ENCODE results near the gene C17orf67. TPM values are rescaled to one million over a fixed set of nuclear protein-coding genes. Genes with fewer than 3 reads are reported as not detected.

Gene C17orf67
- polyA plus RNA-seq, 2 of the 4 experiments (the other 2 are of a cell fraction) = 1.8 to 2.6 TPM

DNA sequence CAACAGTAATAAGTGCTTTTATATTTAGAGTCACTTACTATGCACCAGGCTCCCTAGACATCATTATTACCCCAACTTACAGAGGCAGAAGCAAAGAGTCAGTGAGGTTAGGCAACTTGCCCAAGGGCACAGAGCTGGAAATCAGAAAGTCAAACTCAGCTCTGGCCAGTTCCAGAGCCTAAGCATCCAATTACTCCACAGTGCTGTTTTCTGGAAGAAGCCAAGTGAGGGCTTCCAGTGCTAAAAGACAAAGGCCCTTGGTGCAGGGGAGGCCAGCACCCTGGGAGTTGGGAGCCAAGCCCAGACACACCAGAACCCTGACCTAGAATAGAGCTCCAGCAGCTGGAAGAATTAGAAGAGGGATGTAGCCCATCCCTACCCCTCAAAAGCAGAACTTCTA, 40.2 kb downstream of the C17orf67 start (continued):
- TF ChIP-seq, protein P1, sequence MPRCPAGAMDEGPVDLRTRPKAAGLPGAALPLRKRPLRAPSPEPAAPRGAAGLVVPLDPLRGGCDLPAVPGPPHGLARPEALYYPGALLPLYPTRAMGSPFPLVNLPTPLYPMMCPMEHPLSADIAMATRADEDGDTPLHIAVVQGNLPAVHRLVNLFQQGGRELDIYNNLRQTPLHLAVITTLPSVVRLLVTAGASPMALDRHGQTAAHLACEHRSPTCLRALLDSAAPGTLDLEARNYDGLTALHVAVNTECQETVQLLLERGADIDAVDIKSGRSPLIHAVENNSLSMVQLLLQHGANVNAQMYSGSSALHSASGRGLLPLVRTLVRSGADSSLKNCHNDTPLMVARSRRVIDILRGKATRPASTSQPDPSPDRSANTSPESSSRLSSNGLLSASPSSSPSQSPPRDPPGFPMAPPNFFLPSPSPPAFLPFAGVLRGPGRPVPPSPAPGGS (IDR thresholded peaks at IDR 0.05) = no peak
- TF ChIP-seq RARB (CRISPR knock-in tag; IDR thresholded peaks at IDR 0.05) (no peak), KDM5A (IDR thresholded peaks at IDR 0.05) (no peak)

DNA sequence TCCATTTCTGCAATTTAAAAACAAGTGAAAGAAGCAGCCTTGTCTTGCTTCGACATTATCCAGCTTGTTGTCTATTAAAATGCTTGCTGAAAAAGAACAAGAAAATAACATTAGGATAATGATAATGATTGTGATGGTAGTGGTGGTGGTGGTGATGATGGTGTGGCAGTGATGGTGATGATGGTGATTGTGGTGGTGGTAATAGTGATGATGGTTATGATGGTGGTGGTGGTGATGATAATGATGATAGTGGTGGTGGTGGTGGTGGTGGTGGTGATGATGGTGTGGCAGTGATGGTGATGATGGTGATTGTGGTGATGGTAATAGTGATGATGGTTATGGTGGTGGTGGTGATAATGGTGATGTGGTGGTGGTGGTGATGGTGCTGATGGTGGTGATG, 41.5 kb downstream of the C17orf67 start:
- 14% methylated on average over 1 of the region's 1 CpG for WGBS (ENCODE audit: missing lambda C conversion rate)
- ChIA-PET POLR2A (no interaction called here), CTCF (interaction anchor here (0.9 kb wide), 1 partner anchor 77 kb away, joined by 3 read pairs; no protein-coding TSS in a partner anchor)
- Histone ChIP-seq H3K4me1 (peaks cover 3% of the 10 kb centered on the region), H3K4me3 (no peak overlapping the region), H3K4me2 (no peak overlapping the region), H3K27ac (no peak overlapping the region), H3K9me3 (no peaks in the 10 kb centered on the region)
- DNase-seq (ENCODE audit: low read depth in 1 of 2, low spot score in 1 of 2) (no peak), ATAC-seq (no peak), FAIRE-seq (peak; percentile 65)
- TF ChIP-seq MAZ (IDR thresholded peaks at IDR 0.05; ENCODE audit: borderline replicate concordance, low read depth, low read length) (no peak), EHF (CRISPR knock-in tag; IDR thresholded peaks at IDR 0.05) (no peak), NPAS2 (CRISPR knock-in tag; IDR thresholded peaks at IDR 0.05; ENCODE audit: borderline replicate concordance) (no peak), MYC (IDR thresholded peaks at IDR 0.05; ENCODE audit: borderline replicate concordance, low read length) (no peak), CBX8 (IDR thresholded peaks at IDR 0.05) (no peak), ZFP36 (IDR thresholded peaks at IDR 0.05; ENCODE audit: borderline replicate concordance, partially characterized antibody) (no peak), SREBF2 (IDR thresholded peaks at IDR 0.05) (no peak), EHMT2 (IDR thresholded peaks at IDR 0.05; ENCODE audit: low read depth) (no peak), CBX2 (IDR thresholded peaks at IDR 0.05; ENCODE audit: borderline replicate concordance, low read depth) (no peak)
- TF ChIP-seq, protein P2, sequence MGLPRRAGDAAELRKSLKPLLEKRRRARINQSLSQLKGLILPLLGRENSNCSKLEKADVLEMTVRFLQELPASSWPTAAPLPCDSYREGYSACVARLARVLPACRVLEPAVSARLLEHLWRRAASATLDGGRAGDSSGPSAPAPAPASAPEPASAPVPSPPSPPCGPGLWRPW (IDR thresholded peaks at IDR 0.05) = no peak

DNA sequence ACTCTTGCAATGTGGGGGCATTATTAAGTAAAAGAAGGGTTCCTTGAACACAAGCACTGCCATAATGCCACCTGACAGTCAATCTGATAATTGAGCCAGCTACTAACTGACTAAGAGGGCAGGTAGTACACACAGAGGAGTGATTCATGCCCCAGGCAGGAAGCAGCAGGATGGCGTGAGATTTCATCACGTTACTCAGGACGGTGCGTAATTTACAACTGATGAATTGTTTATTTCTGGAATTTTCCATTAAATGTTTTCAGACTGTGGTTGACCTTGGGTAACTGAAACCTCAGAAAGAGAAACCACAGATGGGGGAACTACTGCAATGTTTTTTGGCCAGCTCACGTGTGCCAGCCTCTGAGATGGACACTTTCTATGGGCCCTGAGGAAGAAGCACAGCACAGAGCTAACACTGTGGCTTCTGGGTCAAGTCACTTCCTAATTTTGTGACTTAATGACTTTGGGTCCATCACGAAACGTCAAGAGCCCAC, 46.7 kb downstream of the C17orf67 start:
- ChIA-PET POLR2A (interaction anchor here (0.5 to 0.6 kb wide), 2 partner anchors 127 to 1296 kb away, joined by 3 to 10 read pairs; partner anchors contain the start of gene TRIM25), CTCF (interaction anchor here (1.5 to 2.7 kb wide), 6 partner anchors 22 to 288 kb away, joined by 4 to 8 read pairs (median 6); partner anchors contain the start of gene NOG)
- no peak overlapping the region for H3K4me3 ChIP-seq
- TF ChIP-seq FOXS1 (CRISPR knock-in tag; IDR thresholded peaks at IDR 0.05) (no peak), RAD21 (conservative IDR thresholded peaks at IDR 0.05 in 1 of 2, IDR thresholded peaks at IDR 0.05 in 1 of 2) (no peak), JUN (IDR thresholded peaks at IDR 0.05) (peak; percentile 26 to 30; a peak in 1 of 5 replicates), HOXB5 (CRISPR knock-in tag; IDR thresholded peaks at IDR 0.05) (no peak), CEBPB (IDR thresholded peaks at IDR 0.05) (peak; percentile 41 to 44; a peak in 2 of 4 replicates), JUNB (IDR thresholded peaks at IDR 0.05) (peak; percentile 60), FOSL2 (IDR thresholded peaks at IDR 0.05) (peak; percentile 36; the same call in 1 of the 2 replicates), FOSL2 (CRISPR knock-in tag; IDR thresholded peaks at IDR 0.05) (peak; percentile 66), EP300 (IDR thresholded peaks at IDR 0.05) (peak in 1 of 2 experiments; percentile 32; a peak in 2 of 5 replicates)
- TF ChIP-seq, protein P2 (IDR thresholded peaks at IDR 0.05) = no peak
- DNase-seq (ENCODE audit: low read depth in 1 of 2, low spot score in 1 of 2) (peak; percentile 27 to 70), ATAC-seq (peak; percentile 87 to 94), FAIRE-seq (peak; percentile 39)
- no peaks in the 10 kb centered on the region for H3K9me3 ChIP-seq
- WGBS (ENCODE audit: missing lambda C conversion rate) = 43% methylated on average over 7 of the region's 7 CpGs
- H3K4me2 ChIP-seq = peak overlapping the region; percentile 55
- H3K4me1 ChIP-seq = peaks cover 27% of the 10 kb centered on the region
- H3K27ac ChIP-seq = peak overlapping the region; percentile 70 to 72

Measured in A549 (cell line).